Prostate gland (tissue), 2 donors: ENCODE results near the gene SLC38A6.

Experiments used
- POLR2A ChIP-seq: fragments of 450-650 bp; IDR thresholded peaks from one replicate; pipeline ENCODE4 v1.6.1; 2016; ENCODE audit warnings: antibody characterized with exemption, mild to moderate bottlenecking
- TF ChIP-seq, protein P1 (sequence below), 4 experiments: fragments of 200-600 bp in 2 of 4; fragments of 450-650 bp in 2 of 4; sonication (generic) in 2 of 4; IDR thresholded peaks; 1 replicate in 3 of 4; 2 replicates in 1 of 4; pipeline ENCODE4 v1.5.1; 2016 to 2019; ENCODE audit warnings: antibody characterized with exemption in 4 of 4, mild to moderate bottlenecking in 2 of 4, moderate library complexity in 2 of 4

DNA sequence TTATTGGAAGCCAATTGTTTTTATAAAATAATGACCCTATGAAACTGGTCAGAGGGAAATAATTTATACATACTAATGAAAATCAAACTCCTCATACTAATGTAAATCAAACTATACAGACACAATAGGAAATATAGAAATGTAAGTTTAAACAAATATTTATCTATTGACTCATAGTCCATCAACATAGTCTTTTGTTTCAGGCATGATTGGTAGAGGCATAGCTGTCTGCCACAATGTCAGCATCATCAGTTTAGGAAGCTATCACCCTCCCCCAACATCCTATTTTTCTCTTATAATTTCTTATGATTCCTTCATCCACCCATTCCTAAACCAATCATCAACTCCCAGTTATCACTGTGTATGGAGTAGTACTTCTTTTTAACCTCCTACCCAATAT, 117.7 kb downstream of the SLC38A6 start:
- TF ChIP-seq, protein P1, sequence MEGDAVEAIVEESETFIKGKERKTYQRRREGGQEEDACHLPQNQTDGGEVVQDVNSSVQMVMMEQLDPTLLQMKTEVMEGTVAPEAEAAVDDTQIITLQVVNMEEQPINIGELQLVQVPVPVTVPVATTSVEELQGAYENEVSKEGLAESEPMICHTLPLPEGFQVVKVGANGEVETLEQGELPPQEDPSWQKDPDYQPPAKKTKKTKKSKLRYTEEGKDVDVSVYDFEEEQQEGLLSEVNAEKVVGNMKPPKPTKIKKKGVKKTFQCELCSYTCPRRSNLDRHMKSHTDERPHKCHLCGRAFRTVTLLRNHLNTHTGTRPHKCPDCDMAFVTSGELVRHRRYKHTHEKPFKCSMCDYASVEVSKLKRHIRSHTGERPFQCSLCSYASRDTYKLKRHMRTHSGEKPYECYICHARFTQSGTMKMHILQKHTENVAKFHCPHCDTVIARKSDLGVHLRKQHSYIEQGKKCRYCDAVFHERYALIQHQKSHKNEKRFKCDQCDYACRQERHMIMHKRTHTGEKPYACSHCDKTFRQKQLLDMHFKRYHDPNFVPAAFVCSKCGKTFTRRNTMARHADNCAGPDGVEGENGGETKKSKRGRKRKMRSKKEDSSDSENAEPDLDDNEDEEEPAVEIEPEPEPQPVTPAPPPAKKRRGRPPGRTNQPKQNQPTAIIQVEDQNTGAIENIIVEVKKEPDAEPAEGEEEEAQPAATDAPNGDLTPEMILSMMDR (IDR thresholded peaks at IDR 0.05), result no peak
- TF ChIP-seq POLR2A, result no peak
